A673 (cell line): ENCODE measurements around the gene ECSCR. TPM values are rescaled to one million over a fixed set of nuclear protein-coding genes. Genes with fewer than 3 reads are reported as not detected.

Experiments used
- BruUV-seq: library from RNA; stranded (reverse); fragments of 400-500 nt; replicated peaks from 2 replicates; lab custom pipeline; 2021; lab: Mats Ljungman, UMichigan
- CTCF ChIA-PET: fragments of 300-600 bp; sonication (Branson Sonifier 250); formaldehyde crosslinking; loops from one replicate; lab custom pipeline; 2022; ENCODE audit warnings: antibody characterized with exemption; lab: Charles Lee
- POLR2A ChIA-PET: fragments of 300-600 bp; sonication (Branson Sonifier 250); formaldehyde crosslinking; loops from one replicate; lab custom pipeline; 2022; ENCODE audit warnings: antibody characterized with exemption; ENCODE audit not compliant: low non-redundant PET; lab: Charles Lee
- DNase-seq: peaks from one replicate; pipeline ENCODE4 v3.0.0-alpha.2; 2015; ENCODE audit warnings: low spot score
- H3K27ac ChIP-seq: fragments of 200-600 bp; sonication (generic); 2 replicates; pipeline ENCODE4 v1.5.1; 2016; ENCODE audit warnings: mixed run types, low read depth, mild to moderate bottlenecking, mixed read lengths, antibody characterized with exemption, low read length; ENCODE audit not compliant: poor library complexity, severe bottlenecking
- H3K27me3 ChIP-seq: fragments of 200-600 bp; sonication (generic); replicated peaks from 2 replicates; pipeline ENCODE4 v1.6.1; 2017; ENCODE audit warnings: mixed run types, low read depth, mild to moderate bottlenecking, mixed read lengths, antibody characterized with exemption, low read length; ENCODE audit not compliant: insufficient read depth, poor library complexity
- H3K36me3 ChIP-seq: fragments of 200-600 bp; sonication (generic); 2 replicates; pipeline ENCODE4 v1.6.1; 2016; ENCODE audit warnings: mixed run types, mild to moderate bottlenecking, mixed read lengths, antibody characterized with exemption, low read length; ENCODE audit not compliant: insufficient read depth, poor library complexity, severe bottlenecking
- H3K4me1 ChIP-seq: fragments of 200-600 bp; sonication (generic); 2 replicates; pipeline ENCODE4 v1.6.1; 2017; ENCODE audit warnings: mixed run types, mild to moderate bottlenecking, mixed read lengths, antibody characterized with exemption, low read length; ENCODE audit not compliant: insufficient read depth, poor library complexity, severe bottlenecking
- H3K4me3 ChIP-seq: fragments of 200-600 bp; sonication (generic); 2 replicates; pipeline ENCODE4 v1.5.1; 2016; ENCODE audit warnings: low read depth, mixed run types, mild to moderate bottlenecking, mixed read lengths, low read length; ENCODE audit not compliant: poor library complexity, severe bottlenecking
- H3K9me3 ChIP-seq: fragments of 200-600 bp; sonication (generic); 2 replicates; pipeline ENCODE4 v1.6.1; 2016; ENCODE audit warnings: mixed run types, low read depth, mild to moderate bottlenecking, mixed read lengths, antibody characterized with exemption, low read length; ENCODE audit not compliant: poor library complexity, severe bottlenecking
- CTCF ChIP-seq: fragments of 300-800, 200-600 bp; sonication (generic); conservative IDR thresholded peaks from 2 replicates; pipeline ENCODE4 v1.5.1; 2017; ENCODE audit warnings: low read depth, mild to moderate bottlenecking, antibody characterized with exemption, low read length, moderate library complexity, mixed read lengths
- EZH2 ChIP-seq: fragments of 200-600 bp; sonication (generic); IDR thresholded peaks from 2 replicates; pipeline ENCODE4 v1.6.1; 2017; ENCODE audit warnings: borderline replicate concordance, low read depth, mild to moderate bottlenecking, mixed read lengths, antibody characterized with exemption, low read length; ENCODE audit not compliant: poor library complexity, severe bottlenecking
- intact Hi-C: fragments of 100-400 bp; cut with micrococcal nuclease; formaldehyde crosslinking; loops from one replicate; pipeline ENCODE4 v1.10.0; 2022; ENCODE audit not compliant: unreplicated experiment
- total RNA-seq: library from RNA; stranded (reverse); gene quantifications from 2 replicates; pipeline ENCODE4 v1.2.3, GENCODE V29; 2021

The ECSCR gene
- total RNA-seq, 1 experiment from 2014 or later = 1.6 TPM

- TF ChIP-seq EZH2 (no peak), CTCF (no peak)
- ChIA-PET POLR2A (no interaction called here), CTCF (no interaction called here)
- no TSS peak for BruUV-seq
- intact Hi-C loops = no loop called here
- no peak overlapping the region for H3K4me3 ChIP-seq
- H3K36me3 ChIP-seq = no peaks in the 10 kb centered on the region
- no peak overlapping the region for H3K27ac ChIP-seq
- no peak for DNase-seq
- H3K4me1 ChIP-seq = no peaks in the 10 kb centered on the region
- no peaks in the 10 kb centered on the region for H3K27me3 ChIP-seq
- H3K9me3 ChIP-seq = no peaks in the 10 kb centered on the region
Measured at GRCh38 chr5:139501381-139501780, 38.8 kb upstream of the ECSCR start.

- Histone ChIP-seq H3K4me3 (no peak overlapping the region), H3K4me1 (no peaks in the 10 kb centered on the region), H3K36me3 (no peaks in the 10 kb centered on the region), H3K27me3 (no peaks in the 10 kb centered on the region), H3K27ac (no peak overlapping the region), H3K9me3 (no peaks in the 10 kb centered on the region)
- no peak for DNase-seq
- no TSS peak for BruUV-seq
- TF ChIP-seq EZH2 (no peak), CTCF (no peak)
- ChIA-PET POLR2A (no interaction called here), CTCF (no interaction called here)
- intact Hi-C loops = no loop called here
Measured at GRCh38 chr5:139495638-139496435, 33.3 kb upstream of the ECSCR start.

GRCh38 chr5:139494832-139495231 is 32.3 kb upstream of the ECSCR start:
- H3K27ac ChIP-seq = no peak overlapping the region

More at GRCh38 chr5:139494832-139495231, 32.3 kb upstream of the ECSCR start:
- H3K4me3 ChIP-seq = no peak overlapping the region
- ChIA-PET POLR2A (no interaction called here), CTCF (no interaction called here)
- intact Hi-C loops = no loop called here
- no peak for DNase-seq
- no TSS peak for BruUV-seq
- H3K9me3 ChIP-seq = no peaks in the 10 kb centered on the region
- H3K27me3 ChIP-seq = no peaks in the 10 kb centered on the region
- TF ChIP-seq CTCF (no peak), EZH2 (no peak)
- no peaks in the 10 kb centered on the region for H3K36me3 ChIP-seq
- no peaks in the 10 kb centered on the region for H3K4me1 ChIP-seq
